ENCODE results near the gene PCBD1. TPM values are rescaled to one million over a fixed set of nuclear protein-coding genes. Genes with fewer than 3 reads are reported as not detected.

Gene PCBD1
- total RNA-seq, 1 donor from 2014 or later = 29.1 TPM

- peaks cover 3% of the 10 kb centered on the region for H3K4me1 Mint-ChIP-seq (ENCODE audit: low read depth, unreplicated experiment)
- H3K9me3 Mint-ChIP-seq (ENCODE audit: unreplicated experiment) = peaks cover 2% of the 10 kb centered on the region
- peaks cover 3% of the 10 kb centered on the region for H3K36me3 Mint-ChIP-seq (ENCODE audit: unreplicated experiment)
- TF ChIP-seq, protein P1, sequence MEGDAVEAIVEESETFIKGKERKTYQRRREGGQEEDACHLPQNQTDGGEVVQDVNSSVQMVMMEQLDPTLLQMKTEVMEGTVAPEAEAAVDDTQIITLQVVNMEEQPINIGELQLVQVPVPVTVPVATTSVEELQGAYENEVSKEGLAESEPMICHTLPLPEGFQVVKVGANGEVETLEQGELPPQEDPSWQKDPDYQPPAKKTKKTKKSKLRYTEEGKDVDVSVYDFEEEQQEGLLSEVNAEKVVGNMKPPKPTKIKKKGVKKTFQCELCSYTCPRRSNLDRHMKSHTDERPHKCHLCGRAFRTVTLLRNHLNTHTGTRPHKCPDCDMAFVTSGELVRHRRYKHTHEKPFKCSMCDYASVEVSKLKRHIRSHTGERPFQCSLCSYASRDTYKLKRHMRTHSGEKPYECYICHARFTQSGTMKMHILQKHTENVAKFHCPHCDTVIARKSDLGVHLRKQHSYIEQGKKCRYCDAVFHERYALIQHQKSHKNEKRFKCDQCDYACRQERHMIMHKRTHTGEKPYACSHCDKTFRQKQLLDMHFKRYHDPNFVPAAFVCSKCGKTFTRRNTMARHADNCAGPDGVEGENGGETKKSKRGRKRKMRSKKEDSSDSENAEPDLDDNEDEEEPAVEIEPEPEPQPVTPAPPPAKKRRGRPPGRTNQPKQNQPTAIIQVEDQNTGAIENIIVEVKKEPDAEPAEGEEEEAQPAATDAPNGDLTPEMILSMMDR (IDR thresholded peaks at IDR 0.05; ENCODE audit: partially characterized antibody, unreplicated experiment) = no peak
- H3K4me3 Mint-ChIP-seq (ENCODE audit: unreplicated experiment) = no peak overlapping the region
- H3K27me3 Mint-ChIP-seq (ENCODE audit: unreplicated experiment) = no peaks in the 10 kb centered on the region
- no peak for DNase-seq
- no peak overlapping the region for H3K27ac Mint-ChIP-seq (ENCODE audit: unreplicated experiment)
Observed at GRCh38 chr10:70838270-70838805, 50.0 kb downstream of the PCBD1 start.

- H3K27me3 Mint-ChIP-seq (ENCODE audit: unreplicated experiment) = no peaks in the 10 kb centered on the region
Observed at GRCh38 chr10:70837660-70838059, 50.7 kb downstream of the PCBD1 start.

GRCh38 chr10:70836319-70836718 lies 52.0 kb downstream of the PCBD1 start:
- DNase-seq = no peak
- Mint-ChIP-seq H3K9me3 (ENCODE audit: unreplicated experiment) (no peaks in the 10 kb centered on the region), H3K4me3 (ENCODE audit: unreplicated experiment) (no peak overlapping the region), H3K27me3 (ENCODE audit: unreplicated experiment) (no peaks in the 10 kb centered on the region), H3K36me3 (ENCODE audit: unreplicated experiment) (no peaks in the 10 kb centered on the region), H3K4me1 (ENCODE audit: low read depth, unreplicated experiment) (peaks cover 2% of the 10 kb centered on the region), H3K27ac (ENCODE audit: unreplicated experiment) (no peak overlapping the region)
- TF ChIP-seq, protein P1 (IDR thresholded peaks at IDR 0.05; ENCODE audit: partially characterized antibody, unreplicated experiment) = no peak

More at GRCh38 chr10:70837660-70838059, 50.7 kb downstream of the PCBD1 start:
- Mint-ChIP-seq H3K4me3 (ENCODE audit: unreplicated experiment) (no peak overlapping the region), H3K4me1 (ENCODE audit: low read depth, unreplicated experiment) (peaks cover 2% of the 10 kb centered on the region), H3K36me3 (ENCODE audit: unreplicated experiment) (peaks cover 3% of the 10 kb centered on the region), H3K9me3 (ENCODE audit: unreplicated experiment) (no peaks in the 10 kb centered on the region), H3K27ac (ENCODE audit: unreplicated experiment) (no peak overlapping the region)
- no peak for DNase-seq
- TF ChIP-seq, protein P1 (IDR thresholded peaks at IDR 0.05; ENCODE audit: partially characterized antibody, unreplicated experiment) = no peak

- peaks cover 10% of the 10 kb centered on the region for H3K4me1 Mint-ChIP-seq (ENCODE audit: low read depth, unreplicated experiment)
- no peaks in the 10 kb centered on the region for H3K36me3 Mint-ChIP-seq (ENCODE audit: unreplicated experiment)
- H3K27ac Mint-ChIP-seq (ENCODE audit: unreplicated experiment) = no peak overlapping the region
- no peaks in the 10 kb centered on the region for H3K27me3 Mint-ChIP-seq (ENCODE audit: unreplicated experiment)
- H3K4me3 Mint-ChIP-seq (ENCODE audit: unreplicated experiment) = no peak overlapping the region
- TF ChIP-seq, protein P1 (IDR thresholded peaks at IDR 0.05; ENCODE audit: partially characterized antibody, unreplicated experiment) = no peak
- no peaks in the 10 kb centered on the region for H3K9me3 Mint-ChIP-seq (ENCODE audit: unreplicated experiment)
- DNase-seq = no peak
Observed at GRCh38 chr10:70834441-70835151, 53.8 kb downstream of the PCBD1 start.

DNA sequence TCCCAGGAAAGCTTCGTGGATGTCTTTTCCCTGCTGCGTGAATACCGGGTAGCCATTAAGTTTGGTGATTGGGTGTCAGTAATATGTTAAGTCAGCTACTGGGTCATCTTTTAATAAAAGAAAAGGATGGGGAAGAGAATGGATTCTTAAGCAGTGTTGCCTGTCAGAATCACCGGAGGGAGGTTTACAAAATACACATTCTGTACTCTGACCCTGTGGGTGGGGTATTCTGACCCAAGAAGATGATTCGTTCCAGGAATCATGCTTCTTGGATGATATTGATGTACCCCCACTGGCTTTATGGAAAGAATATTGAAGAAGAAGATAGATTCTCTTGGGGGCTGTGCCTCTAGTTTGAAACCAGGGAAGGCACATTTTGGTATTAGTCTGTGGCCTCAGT lies 54.3 kb downstream of the PCBD1 start:
- Mint-ChIP-seq H3K9me3 (ENCODE audit: unreplicated experiment) (no peaks in the 10 kb centered on the region), H3K36me3 (ENCODE audit: unreplicated experiment) (no peaks in the 10 kb centered on the region), H3K27ac (ENCODE audit: unreplicated experiment) (no peak overlapping the region), H3K4me3 (ENCODE audit: unreplicated experiment) (no peak overlapping the region), H3K4me1 (ENCODE audit: low read depth, unreplicated experiment) (peaks cover 15% of the 10 kb centered on the region), H3K27me3 (ENCODE audit: unreplicated experiment) (no peaks in the 10 kb centered on the region)
- DNase-seq = no peak
- TF ChIP-seq, protein P1 (IDR thresholded peaks at IDR 0.05; ENCODE audit: partially characterized antibody, unreplicated experiment) = no peak

Measured in glutamatergic neuron (in vitro differentiated cells).